Peyer's patch (tissue), 4 donors: ENCODE measurements around the gene SIX3.

Source experiments
- CTCF ChIP-seq, 6 experiments: fragments of 450-650 bp in 4 of 6; fragments of 200-600 bp in 2 of 6; sonication (generic) in 1 of 6; IDR thresholded peaks; one replicate each; pipeline ENCODE4 v1.5.1; 2017 to 2019; ENCODE audit warnings: antibody characterized with exemption in 6 of 6, mild to moderate bottlenecking in 3 of 6, moderate library complexity in 1 of 6
- POLR2A ChIP-seq, 2 donors: fragments of 450-650 bp; IDR thresholded peaks; one replicate each; pipeline ENCODE4 v1.5.1; 2017; ENCODE audit warnings: antibody characterized with exemption in 2 of 2, mild to moderate bottlenecking in 2 of 2, moderate library complexity in 2 of 2

GRCh38 chr2:44954889-44955592, 13.5 kb downstream of the SIX3 start:
- TF ChIP-seq POLR2A (IDR thresholded peaks at IDR 0.05): no peak
- TF ChIP-seq CTCF (IDR thresholded peaks at IDR 0.05): no peak
